RCC 7860 (cell line): ENCODE data around the gene LGMN.
A peak's percentile ranks its signal among the peaks of the same experiment; 100 is the strongest.

Experiments
- DNase-seq: peaks from one replicate; pipeline ENCODE4 v3.0.0-alpha.2; 2015; ENCODE audit warnings: low spot score
- FAIRE-seq: peaks from 2 replicates; lab custom pipeline; 2012; peaks lifted over from hg19 to GRCh38; lab: Jason Lieb, UNC

The LGMN gene

GRCh38 chr14:92702441-92702918, 45.9 kb downstream of the LGMN start:
- DNase-seq, result no peak
- FAIRE-seq, result no peak

- DNase-seq (no peak), FAIRE-seq (no peak)
Measured at GRCh38 chr14:92701826-92702225, 46.6 kb downstream of the LGMN start.

GRCh38 chr14:92698393-92698792, 50.0 kb downstream of the LGMN start:
- no peak for FAIRE-seq
- DNase-seq, result no peak

GRCh38 chr14:92696366-92696765, 52.1 kb downstream of the LGMN start:
- no peak for FAIRE-seq
- no peak for DNase-seq

- FAIRE-seq (no peak), DNase-seq (no peak)
Measured at GRCh38 chr14:92695562-92695961, 52.9 kb downstream of the LGMN start.

GRCh38 chr14:92694807-92695206, 53.6 kb downstream of the LGMN start:
- DNase-seq, result no peak
- no peak for FAIRE-seq

- DNase-seq, result peak; percentile 47
- FAIRE-seq, result no peak
Measured at GRCh38 chr14:92693998-92694795, 54.2 kb downstream of the LGMN start.

- DNase-seq, result peak; percentile 11
- no peak for FAIRE-seq
Measured at GRCh38 chr14:92692822-92693226, 55.6 kb downstream of the LGMN start.

GRCh38 chr14:92690171-92691011, 58.0 kb downstream of the LGMN start:
- no peak for FAIRE-seq

GRCh38 chr14:92688434-92689375, 59.7 kb downstream of the LGMN start:
- DNase-seq (no peak), FAIRE-seq (no peak)

More at GRCh38 chr14:92690171-92691011, 58.0 kb downstream of the LGMN start:
- peak; percentile 21 for DNase-seq

- DNase-seq (no peak), FAIRE-seq (no peak)
Measured at GRCh38 chr14:92687681-92688433, 60.6 kb downstream of the LGMN start.

GRCh38 chr14:92686900-92687427, 61.5 kb downstream of the LGMN start:
- FAIRE-seq, result no peak
- peak; percentile 4 for DNase-seq

GRCh38 chr14:92686411-92686899, 62.0 kb downstream of the LGMN start:
- DNase-seq, result no peak
- no peak for FAIRE-seq

- DNase-seq (no peak), FAIRE-seq (no peak)
Measured at GRCh38 chr14:92685784-92686355, 62.6 kb downstream of the LGMN start.

- DNase-seq (no peak), FAIRE-seq (no peak)
Measured at GRCh38 chr14:92684801-92685560, 63.4 kb downstream of the LGMN start.

GRCh38 chr14:92683041-92683440, 65.4 kb downstream of the LGMN start:
- DNase-seq (no peak), FAIRE-seq (no peak)

- DNase-seq (peak; percentile 9), FAIRE-seq (no peak)
Measured at GRCh38 chr14:92680781-92681650, 67.4 kb downstream of the LGMN start.
